IPS-NIHi11 (cell line): ENCODE results near the gene DPP4.

Experiments used
- DNase-seq: peaks from one replicate; pipeline ENCODE4 v3.0.0; 2012; ENCODE audit warnings: mixed read lengths, low spot score

Gene DPP4

DNA sequence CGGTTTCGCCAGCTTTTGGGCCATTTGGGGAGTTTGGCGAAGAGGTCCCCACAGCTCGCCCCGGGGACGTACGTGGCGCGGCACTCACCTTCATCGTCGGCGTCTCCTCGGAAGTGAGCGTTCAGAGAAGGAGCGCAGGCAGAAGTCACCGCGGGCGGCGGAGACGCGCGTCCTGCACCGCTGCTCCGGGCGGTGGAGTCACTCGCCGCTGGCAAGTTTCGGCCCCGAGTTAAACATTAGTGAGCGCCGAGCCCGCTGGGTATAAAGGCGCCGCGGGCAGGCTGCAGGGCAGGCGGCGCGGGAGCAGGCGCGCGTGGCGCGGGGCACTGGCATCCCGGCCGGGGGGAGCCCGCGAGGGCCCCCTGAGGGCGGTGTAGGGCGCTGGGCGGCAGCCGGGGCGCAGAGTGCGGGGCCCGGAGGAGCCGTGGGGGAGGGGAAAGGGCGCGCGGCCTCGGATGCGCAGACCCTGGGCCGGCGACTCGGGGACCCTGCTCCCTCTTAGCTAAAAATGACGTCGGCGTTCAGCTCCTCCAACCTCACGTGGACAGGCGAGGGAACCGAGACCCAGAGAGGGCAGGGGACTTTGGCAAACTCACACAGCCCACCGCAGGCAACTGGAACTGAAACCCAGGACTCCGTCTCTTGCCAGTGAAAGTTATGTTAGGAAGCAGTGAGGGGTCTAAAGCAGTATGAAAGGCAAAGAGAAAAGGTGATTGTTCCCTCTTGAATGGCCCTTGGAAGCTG lies at the start of gene DPP4:
DPP4 (minus strand) TSS at position 328 of the 744 bp plus-strand sequence; CDS start at position 94, 234 bp downstream.
- peak; percentile 75 for DNase-seq

- no peak for DNase-seq
These were observed 44.4 kb upstream of the DPP4 start for GRCh38 chr2:162118166-162119031.

DNA sequence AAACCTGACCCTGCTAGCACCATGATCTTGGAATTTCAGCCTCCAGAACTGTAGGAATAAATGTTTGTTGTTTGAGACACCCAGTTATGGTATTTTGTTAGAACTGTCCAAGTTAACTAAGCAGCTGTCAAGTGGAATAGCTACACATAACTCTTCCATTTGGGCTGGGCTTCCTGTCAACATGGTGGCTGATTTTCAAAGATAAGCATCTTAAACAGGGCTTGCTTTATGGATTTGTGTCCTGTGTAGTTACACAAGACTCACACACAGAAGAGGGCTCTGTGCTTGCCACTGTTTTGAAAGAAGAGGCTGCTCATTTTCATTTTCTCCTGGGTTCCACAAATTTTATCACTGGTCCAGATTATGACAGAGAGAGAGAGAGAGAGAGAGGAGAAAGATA lies 42.3 kb upstream of the DPP4 start:
- no peak for DNase-seq

DNA sequence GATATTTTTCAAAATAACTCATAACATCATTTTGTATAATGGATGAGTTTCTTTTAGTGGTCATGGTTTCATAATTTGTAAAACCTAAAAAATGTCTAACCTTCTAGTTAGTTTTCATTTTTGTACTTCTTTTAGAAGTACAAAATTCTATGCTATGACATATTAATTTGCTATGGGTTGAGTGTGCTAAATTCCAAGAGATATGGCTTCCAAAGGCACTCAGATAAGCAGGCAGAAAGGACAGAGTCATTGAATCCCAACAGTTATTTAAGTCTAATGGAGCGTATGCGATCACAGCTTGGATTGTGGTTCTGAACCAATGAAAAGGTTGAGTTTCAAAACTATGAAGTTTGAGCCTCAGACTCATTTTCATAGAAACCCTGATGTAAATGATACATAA lies 41.1 kb upstream of the DPP4 start:
- no peak for DNase-seq

- DNase-seq: no peak
These were observed 40.3 kb upstream of the DPP4 start for GRCh38 chr2:162114271-162114670.

- no peak for DNase-seq
These were observed 39.8 kb upstream of the DPP4 start for GRCh38 chr2:162113776-162114168.

DNA sequence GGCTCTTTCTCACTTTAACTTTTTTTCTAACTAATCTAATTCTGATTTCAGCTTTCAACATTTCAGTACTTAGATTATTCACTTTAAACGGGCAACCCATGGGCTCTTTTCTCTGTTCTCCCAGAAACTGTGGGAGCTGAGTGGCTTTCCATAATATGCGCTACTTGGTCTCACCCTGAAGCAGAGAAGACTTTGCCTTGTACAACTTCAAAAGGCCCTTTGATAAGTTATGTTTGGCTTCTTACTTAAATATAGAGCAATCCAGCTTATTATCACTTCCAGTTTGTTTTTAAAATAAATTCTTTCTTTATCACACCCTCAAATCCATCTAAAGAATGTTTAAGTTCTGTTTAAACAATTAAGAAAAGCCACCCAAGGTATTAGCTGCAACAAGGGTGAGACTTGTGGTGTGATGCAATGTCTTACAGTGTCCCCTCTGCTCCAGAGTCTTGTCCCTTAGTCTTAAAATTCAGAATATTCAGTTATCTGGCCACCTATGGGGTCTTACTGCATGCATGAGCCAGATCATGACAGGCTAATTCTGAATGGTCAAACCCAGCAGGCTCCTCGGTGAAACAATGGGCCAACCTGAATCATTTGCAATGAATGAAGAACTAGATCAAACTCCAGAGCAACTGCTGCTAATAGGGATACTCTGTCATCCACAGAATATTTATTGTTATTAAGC lies 39.2 kb upstream of the DPP4 start:
- peak; percentile 20 for DNase-seq

DNA sequence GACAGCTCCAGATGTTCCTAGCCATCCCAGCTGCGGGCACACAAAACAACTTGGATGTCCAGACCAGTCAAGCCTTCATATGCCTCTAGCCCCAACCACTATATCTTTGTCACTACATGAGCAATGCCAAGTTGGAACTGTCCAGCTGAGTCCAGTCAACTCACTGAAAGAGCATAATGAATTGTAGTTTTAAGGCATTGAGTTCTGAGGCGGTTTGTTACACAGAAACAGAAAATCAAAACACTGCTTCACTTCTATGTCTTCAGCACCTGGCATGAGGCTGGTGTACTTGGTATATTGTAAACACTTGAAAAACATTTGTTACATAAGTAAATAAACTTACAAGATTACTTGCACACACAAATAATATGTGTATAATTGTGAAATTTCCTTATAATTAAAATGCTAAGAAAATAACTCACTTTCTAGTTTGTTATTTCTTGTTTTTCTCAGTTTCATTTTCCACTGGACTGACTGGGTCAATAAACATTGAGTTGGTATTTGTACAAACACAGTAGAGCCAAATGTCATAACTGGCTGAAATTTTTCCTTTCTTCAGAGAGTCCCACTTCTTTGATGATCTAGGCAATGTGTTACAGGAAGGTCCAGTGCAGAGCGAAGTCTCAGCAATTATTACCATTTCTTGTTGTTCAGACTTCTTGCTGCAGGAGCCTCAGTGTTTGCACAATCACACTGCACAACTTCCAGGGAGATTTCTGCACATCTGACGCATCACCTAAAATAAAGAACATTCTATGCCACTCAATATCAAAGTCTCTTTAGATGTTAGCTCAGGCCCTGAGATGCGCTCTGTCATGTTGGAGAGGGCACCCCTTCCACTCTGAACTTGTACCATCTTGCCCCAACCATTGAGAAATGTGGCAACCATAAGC lies 38.2 kb upstream of the DPP4 start:
- DNase-seq: no peak

GRCh38 chr2:162107361-162107901 lies 33.4 kb upstream of the DPP4 start:
- no peak for DNase-seq

GRCh38 chr2:162106746-162107145 lies 32.7 kb upstream of the DPP4 start:
- DNase-seq: no peak

DNA sequence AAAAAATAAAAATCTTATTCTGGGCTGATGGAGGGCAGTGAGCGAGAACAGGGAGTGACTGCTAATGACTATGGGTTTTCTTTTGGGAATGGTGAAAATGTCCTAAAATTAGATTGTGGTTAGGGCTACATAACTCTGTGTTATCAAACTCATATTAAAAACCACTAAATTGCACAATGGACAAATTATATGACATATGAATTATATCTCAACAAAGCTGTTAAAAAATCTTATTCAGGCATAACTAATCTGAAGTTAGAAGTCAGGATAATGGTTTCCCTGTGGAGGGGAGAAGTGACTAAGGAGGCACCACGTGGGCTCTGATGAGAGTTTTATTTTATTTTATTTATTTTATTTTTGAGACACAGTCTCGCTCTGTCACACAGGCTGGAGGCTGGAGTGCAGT lies 32.1 kb upstream of the DPP4 start:
- no peak for DNase-seq

DNA sequence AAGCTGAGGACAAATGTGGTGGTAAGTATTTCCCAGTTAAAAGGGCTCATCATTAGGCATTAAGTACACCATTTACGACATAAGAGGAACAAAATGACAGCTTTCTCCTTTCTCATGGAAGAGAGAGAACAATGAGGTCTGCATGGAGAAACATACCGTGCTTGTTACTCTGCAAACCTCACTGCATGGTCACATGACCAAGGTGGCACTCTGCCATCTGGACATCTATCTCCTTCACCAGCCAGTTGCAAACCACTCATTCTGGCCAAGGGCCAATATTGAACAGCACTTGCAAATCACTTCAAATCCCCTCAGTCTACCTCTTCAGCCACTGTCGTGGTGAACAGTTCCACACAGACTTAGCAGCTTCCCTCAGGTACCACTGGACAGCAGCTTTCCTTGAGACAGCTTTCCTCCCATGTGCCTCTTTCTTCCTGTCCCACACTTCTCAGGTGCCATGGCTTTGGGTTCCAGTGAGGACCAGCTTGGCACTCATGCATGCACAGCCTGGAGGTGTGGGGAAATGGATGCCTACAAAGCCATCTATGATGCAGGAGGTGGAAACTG lies 29.5 kb upstream of the DPP4 start:
- no peak for DNase-seq

- DNase-seq: no peak
These were observed 26.6 kb upstream of the DPP4 start for GRCh38 chr2:162100579-162100978.

DNA sequence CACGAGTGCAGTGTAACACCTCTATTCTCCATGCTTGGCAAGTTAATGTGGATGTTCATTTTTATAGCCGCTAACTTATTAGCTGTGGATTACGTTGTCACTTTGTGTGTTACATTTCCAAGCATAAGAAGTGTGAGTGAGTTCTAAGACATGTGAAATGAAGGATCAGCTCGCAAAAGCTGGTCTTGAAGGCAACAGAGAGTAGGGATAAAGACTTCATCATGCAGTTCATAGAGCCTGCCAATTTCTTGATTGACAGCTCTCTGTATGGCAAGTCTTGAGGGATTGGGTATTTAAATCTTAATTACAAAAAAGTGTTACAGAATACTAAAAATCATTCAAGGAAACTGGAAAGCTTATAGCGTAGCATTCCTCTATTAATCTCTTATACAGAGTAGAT lies 25.8 kb upstream of the DPP4 start:
- DNase-seq: no peak

DNA sequence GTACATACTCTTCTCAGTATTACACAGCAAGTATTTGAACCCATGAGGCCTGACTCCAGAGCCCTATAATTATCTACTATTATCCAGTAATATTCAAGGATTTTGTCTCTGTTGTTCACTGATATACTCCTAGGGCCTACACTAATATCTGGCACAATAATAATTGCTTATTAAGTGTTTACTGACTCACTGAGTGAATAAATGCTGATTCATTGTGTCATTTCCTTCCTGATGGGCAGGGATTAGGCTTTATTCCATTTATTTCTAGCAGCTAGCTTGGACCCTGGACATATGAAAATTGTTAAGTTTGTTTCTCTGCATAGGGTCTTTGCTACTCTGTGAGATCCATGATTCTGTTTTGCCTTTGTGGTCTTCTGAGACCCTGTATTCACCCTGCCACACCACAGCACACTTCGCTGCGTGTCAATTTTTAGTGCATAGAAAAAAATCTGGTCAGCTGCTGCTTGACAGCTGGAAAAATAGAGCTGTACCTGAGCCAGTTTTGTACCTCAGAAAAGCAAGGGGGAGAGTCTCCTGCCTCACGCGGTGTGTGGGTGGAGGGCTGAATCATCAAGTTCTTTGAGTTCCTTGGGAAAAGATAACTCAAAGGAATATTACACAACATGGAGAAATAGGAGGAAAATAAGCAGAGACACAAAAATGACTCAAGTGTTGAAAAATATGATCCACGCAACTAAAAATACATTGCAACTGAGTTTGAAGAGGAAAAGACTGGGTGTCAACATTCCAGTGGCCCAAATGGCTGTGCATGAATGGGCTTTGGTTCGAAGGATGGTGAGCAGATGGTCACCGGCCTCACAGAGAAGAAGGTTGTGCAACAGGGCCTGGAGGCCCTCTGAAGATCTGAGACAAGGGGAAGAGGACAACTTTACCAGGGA lies 18.9 kb upstream of the DPP4 start:
- no peak for DNase-seq

- DNase-seq: no peak
These were observed 18.0 kb upstream of the DPP4 start for GRCh38 chr2:162092008-162092390.

- DNase-seq: no peak
These were observed 17.5 kb upstream of the DPP4 start for GRCh38 chr2:162091325-162092007.

DNA sequence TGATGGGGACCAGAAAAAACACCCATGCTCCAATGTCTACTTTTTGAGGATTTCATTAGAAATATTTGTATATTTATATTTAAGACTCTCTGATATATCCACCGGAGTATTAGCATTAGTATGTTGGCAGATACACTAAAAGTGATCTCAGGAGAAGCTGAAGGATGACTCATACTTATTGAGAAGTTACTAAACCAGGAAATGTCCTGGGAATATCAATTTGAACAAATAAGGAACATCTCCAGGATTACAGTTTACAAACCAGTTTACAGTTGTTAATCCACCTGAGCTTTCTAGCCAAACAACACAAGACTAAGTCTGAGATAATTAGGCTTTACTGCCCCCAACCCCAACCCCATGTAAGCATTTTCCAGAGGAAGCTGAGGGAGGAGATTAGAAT lies 16.1 kb upstream of the DPP4 start:
- no peak for DNase-seq

GRCh38 chr2:162086904-162087303 lies 12.9 kb upstream of the DPP4 start:
- no peak for DNase-seq
